ENCODE results near the gene APOM. TPM values are rescaled to one million over a fixed set of nuclear protein-coding genes. Genes with fewer than 3 reads are reported as not detected.

The APOM gene
- total RNA-seq, 1 donor from 2014 or later = 2.6 TPM

DNA sequence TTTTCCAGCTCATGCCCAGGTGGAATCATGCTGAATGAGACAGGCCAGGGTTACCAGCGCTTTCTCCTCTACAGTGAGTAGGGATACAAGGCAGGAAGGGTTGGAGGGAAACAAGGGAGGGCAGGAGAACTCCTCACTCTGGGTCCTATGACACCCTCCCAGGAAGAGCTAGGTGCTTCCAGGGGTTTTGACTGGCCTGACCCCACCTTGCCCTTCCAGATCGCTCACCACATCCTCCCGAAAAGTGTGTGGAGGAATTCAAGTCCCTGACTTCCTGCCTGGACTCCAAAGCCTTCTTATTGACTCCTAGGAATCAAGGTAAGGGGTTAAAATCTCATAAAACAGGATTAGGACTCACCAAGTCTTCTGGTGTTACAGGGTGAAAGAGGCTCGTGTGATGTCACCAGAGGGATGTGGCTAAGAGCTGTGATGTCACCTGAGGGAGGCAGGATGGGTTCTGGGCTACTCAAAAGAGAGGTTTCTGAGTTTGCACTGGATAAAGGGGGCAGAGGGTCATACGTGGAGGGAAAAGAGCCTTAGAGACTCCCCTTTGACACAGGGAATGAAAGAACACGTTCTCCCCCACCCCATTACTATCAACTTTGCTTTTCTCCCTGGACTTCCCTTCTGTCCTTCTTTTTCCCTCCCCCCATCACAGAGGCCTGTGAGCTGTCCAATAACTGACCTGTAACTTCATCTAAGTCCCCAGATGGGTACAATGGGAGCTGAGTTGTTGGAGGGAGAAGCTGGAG lies 1.9 kb downstream of the APOM start:
- Histone ChIP-seq H3K79me2 (ENCODE audit: low read depth) (peaks cover 50% of the 10 kb centered on the region), H3F3A (ENCODE audit: low read depth) (peaks cover 39% of the 10 kb centered on the region), H3K9ac (no peak overlapping the region), H3K4me2 (no peak overlapping the region), H3K27me3 (no peaks in the 10 kb centered on the region), H3K27ac (no peak overlapping the region), H3K4me3 (no peak overlapping the region), H2AFZ (replicated peaks) (no peak overlapping the region), H4K20me1 (ENCODE audit: low read depth) (peaks cover 10% of the 10 kb centered on the region), H3K36me3 (no peaks in the 10 kb centered on the region), H3K9me3 (ENCODE audit: low read depth) (no peaks in the 10 kb centered on the region), H3K4me1 (peaks cover 19% of the 10 kb centered on the region)
- no peak overlapping the region for H3K27ac Mint-ChIP-seq
- TF ChIP-seq, protein P1, sequence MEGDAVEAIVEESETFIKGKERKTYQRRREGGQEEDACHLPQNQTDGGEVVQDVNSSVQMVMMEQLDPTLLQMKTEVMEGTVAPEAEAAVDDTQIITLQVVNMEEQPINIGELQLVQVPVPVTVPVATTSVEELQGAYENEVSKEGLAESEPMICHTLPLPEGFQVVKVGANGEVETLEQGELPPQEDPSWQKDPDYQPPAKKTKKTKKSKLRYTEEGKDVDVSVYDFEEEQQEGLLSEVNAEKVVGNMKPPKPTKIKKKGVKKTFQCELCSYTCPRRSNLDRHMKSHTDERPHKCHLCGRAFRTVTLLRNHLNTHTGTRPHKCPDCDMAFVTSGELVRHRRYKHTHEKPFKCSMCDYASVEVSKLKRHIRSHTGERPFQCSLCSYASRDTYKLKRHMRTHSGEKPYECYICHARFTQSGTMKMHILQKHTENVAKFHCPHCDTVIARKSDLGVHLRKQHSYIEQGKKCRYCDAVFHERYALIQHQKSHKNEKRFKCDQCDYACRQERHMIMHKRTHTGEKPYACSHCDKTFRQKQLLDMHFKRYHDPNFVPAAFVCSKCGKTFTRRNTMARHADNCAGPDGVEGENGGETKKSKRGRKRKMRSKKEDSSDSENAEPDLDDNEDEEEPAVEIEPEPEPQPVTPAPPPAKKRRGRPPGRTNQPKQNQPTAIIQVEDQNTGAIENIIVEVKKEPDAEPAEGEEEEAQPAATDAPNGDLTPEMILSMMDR (IDR thresholded peaks at IDR 0.05) = no peak
- no peak for TF ChIP-seq EZH2phosphoT487 (IDR thresholded peaks at IDR 0.05)
- TF ChIP-seq EZH2 (IDR thresholded peaks at IDR 0.05) = no peak
- peak overlapping the region; percentile 92 for H3K4me3 Mint-ChIP-seq
- H3K36me3 Mint-ChIP-seq = peaks cover 21% of the 10 kb centered on the region
- peaks cover 50% of the 10 kb centered on the region for H3K4me1 Mint-ChIP-seq
- no peak for DNase-seq (ENCODE audit: low spot score)
- H3K27me3 Mint-ChIP-seq (ENCODE audit: insufficient read depth, low read depth) = peaks cover 6% of the 10 kb centered on the region
- no peaks in the 10 kb centered on the region for H3K9me3 Mint-ChIP-seq

DNA sequence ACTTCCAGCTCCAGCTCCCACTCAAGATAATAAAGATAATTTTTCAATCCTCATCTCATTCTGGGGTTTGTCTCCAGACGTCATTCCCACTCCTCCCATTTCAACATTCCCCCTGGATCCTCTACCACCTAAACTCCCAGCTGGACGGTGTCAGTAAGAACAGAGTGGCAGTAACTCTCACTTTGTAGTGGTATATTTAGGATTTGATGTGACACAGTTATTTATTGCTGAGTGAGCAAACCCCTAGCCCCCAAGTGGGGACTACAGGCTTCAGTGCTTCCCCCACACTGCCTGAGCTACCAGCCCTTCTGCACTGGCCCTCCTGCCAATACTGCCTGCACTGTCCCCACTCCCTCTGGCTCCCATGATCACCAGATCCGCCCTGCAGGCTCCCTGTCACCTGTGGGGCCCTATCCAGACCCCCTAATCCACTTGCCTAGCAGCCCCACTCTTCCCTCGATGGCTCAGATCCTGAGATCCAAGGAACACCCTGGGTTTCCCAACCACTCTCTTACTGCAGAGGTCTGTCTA lies 2.5 kb downstream of the APOM start:
- H3K79me2 ChIP-seq (ENCODE audit: low read depth) = peaks cover 55% of the 10 kb centered on the region
- H3K27ac ChIP-seq = no peak overlapping the region
- no peak overlapping the region for H2AFZ ChIP-seq (replicated peaks)
- peaks cover 50% of the 10 kb centered on the region for H3K4me1 Mint-ChIP-seq
- DNase-seq (ENCODE audit: low spot score) = no peak
- peak overlapping the region; percentile 4 for H3K4me2 ChIP-seq
- H3K4me3 ChIP-seq = no peak overlapping the region
- no peaks in the 10 kb centered on the region for H3K36me3 ChIP-seq
- peaks cover 4% of the 10 kb centered on the region for H3K27me3 Mint-ChIP-seq (ENCODE audit: insufficient read depth, low read depth)
- no peaks in the 10 kb centered on the region for H3K9me3 ChIP-seq (ENCODE audit: low read depth)
- H3K4me3 Mint-ChIP-seq = peak overlapping the region; percentile 92
- H3K4me1 ChIP-seq = peaks cover 20% of the 10 kb centered on the region
- TF ChIP-seq EZH2 (IDR thresholded peaks at IDR 0.05) (no peak), EZH2phosphoT487 (IDR thresholded peaks at IDR 0.05) (no peak)
- TF ChIP-seq, protein P1 (IDR thresholded peaks at IDR 0.05) = no peak
- H3K9ac ChIP-seq = no peak overlapping the region
- peaks cover 10% of the 10 kb centered on the region for H4K20me1 ChIP-seq (ENCODE audit: low read depth)
- H3K9me3 Mint-ChIP-seq = no peaks in the 10 kb centered on the region
- peaks cover 23% of the 10 kb centered on the region for H3K36me3 Mint-ChIP-seq
- H3F3A ChIP-seq (ENCODE audit: low read depth) = peaks cover 36% of the 10 kb centered on the region
- H3K27ac Mint-ChIP-seq = peak overlapping the region; percentile 94
- H3K27me3 ChIP-seq = no peaks in the 10 kb centered on the region

GRCh38 chr6:31658983-31659648 lies 3.4 kb downstream of the APOM start:
- Histone ChIP-seq H3K4me2 (peak overlapping the region; percentile 97), H3K4me3 (peak overlapping the region; percentile 73), H3K4me1 (peaks cover 27% of the 10 kb centered on the region), H3K79me2 (ENCODE audit: low read depth) (peaks cover 56% of the 10 kb centered on the region), H3K9ac (peak overlapping the region; percentile 80), H2AFZ (replicated peaks) (no peak overlapping the region), H3K9me3 (ENCODE audit: low read depth) (no peaks in the 10 kb centered on the region), H3F3A (ENCODE audit: low read depth) (peaks cover 30% of the 10 kb centered on the region), H3K36me3 (no peaks in the 10 kb centered on the region), H3K27me3 (no peaks in the 10 kb centered on the region), H3K27ac (no peak overlapping the region), H4K20me1 (ENCODE audit: low read depth) (peaks cover 10% of the 10 kb centered on the region)
- Mint-ChIP-seq H3K9me3 (no peaks in the 10 kb centered on the region), H3K36me3 (peaks cover 26% of the 10 kb centered on the region), H3K27me3 (ENCODE audit: insufficient read depth, low read depth) (peaks cover 4% of the 10 kb centered on the region), H3K4me3 (peak overlapping the region; percentile 92), H3K4me1 (peaks cover 54% of the 10 kb centered on the region), H3K27ac (no peak overlapping the region)
- DNase-seq (ENCODE audit: low spot score) = no peak
- TF ChIP-seq EZH2phosphoT487 (IDR thresholded peaks at IDR 0.05) = no peak
- no peak for TF ChIP-seq EZH2 (IDR thresholded peaks at IDR 0.05)
- TF ChIP-seq, protein P1 (IDR thresholded peaks at IDR 0.05) = no peak
